Measurements from ENCODE around the gene KRT80. TPM values are rescaled to one million over a fixed set of nuclear protein-coding genes. Genes with fewer than 3 reads are reported as not detected.

KRT80 gene
- polyA plus RNA-seq, 2 of the 4 experiments (the other 2 are of a cell fraction) = 38.3 to 63.1 TPM

DNA sequence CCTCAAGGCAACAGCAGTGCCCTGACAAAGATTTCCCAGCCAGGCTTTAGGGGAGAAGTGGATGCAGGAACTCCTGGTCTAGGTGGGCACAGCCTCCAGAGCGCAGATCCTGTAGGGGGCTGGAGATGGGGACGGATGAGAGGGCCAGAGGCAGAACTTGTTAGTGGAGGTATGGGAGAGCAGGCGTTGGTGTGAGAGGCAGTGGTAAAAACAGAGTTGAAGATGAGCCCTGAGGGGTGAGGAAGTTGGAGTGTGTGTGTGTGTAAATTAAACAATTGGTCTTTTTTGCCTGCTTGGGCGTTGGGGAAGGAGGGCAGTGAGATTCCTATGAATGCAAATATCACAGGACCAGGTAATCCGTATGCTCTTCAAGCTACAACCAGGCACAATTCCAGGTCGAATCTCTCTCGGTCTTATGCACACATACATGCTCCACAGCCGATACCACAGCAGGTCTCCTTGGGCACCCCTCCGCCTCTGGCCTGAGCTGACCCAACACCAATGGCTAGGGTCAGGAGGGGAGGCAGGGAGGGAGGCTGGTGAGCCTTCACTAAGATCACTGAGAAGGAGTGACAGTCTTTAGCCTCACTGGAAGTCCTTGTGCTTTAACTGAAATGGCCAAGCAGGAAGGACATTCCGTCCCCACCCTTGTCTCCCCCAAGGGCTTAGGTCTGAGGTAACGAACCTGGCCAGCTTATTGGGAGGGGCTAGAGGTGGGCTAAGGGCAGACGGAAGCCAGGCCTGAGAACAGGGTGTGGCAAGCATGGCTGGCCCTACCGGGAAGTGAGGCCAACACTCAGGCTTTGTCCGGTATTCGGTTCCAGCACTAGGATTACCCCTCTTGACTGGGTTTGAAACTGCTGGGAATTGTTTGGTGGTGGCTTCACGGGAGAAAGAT, 39.7 kb upstream of the KRT80 start (continued):
- TF ChIP-seq CHD4 (IDR thresholded peaks at IDR 0.05; ENCODE audit: borderline replicate concordance) = no peak

- POLR2A ChIA-PET = interaction anchor here (0.8 to 5.7 kb wide), 6 partner anchors 8 to 50 kb away, joined by 3 to 43 read pairs (median 4); partner anchors contain the start of gene KRT80
Measured at GRCh38 chr12:52230364-52231281, 38.8 kb upstream of the KRT80 start.

More at GRCh38 chr12:52230364-52231281, 38.8 kb upstream of the KRT80 start:
- Histone ChIP-seq H3K4me1 (peaks cover 48% of the 10 kb centered on the region), H3K4me3 (no peak overlapping the region), H3K9me3 (no peaks in the 10 kb centered on the region), H3K27ac (peak overlapping the region; percentile 97), H3K4me2 (peak overlapping the region; percentile 99)
- DNase-seq (ENCODE audit: low read depth in 1 of 2, low spot score in 1 of 2) (peak in 1 of 2 experiments; percentile 76), ATAC-seq (peak; percentile 30 to 55; a peak in 3 of 6 replicates), FAIRE-seq (no peak)
- TF ChIP-seq HEYL (CRISPR knock-in tag; IDR thresholded peaks at IDR 0.05) = no peak
- peak; percentile 62; the same call in 1 of the 2 replicates for TF ChIP-seq FOSB (CRISPR knock-in tag; IDR thresholded peaks at IDR 0.05)
- TF ChIP-seq MAX (IDR thresholded peaks at IDR 0.05) = peak; percentile 60
- no peak for TF ChIP-seq EHMT2 (IDR thresholded peaks at IDR 0.05; ENCODE audit: low read depth)
- no peak for TF ChIP-seq CBX8 (IDR thresholded peaks at IDR 0.05)
- TF ChIP-seq TFCP2L1 (CRISPR knock-in tag; IDR thresholded peaks at IDR 0.05) = no peak
- no peak for TF ChIP-seq RCOR1 (IDR thresholded peaks at IDR 0.05; ENCODE audit: low read depth, low read length)
- peak; percentile 90; the same call in 1 of the 2 replicates for TF ChIP-seq GATA3 (IDR thresholded peaks at IDR 0.05; ENCODE audit: borderline replicate concordance)
- TF ChIP-seq EP300 (IDR thresholded peaks at IDR 0.05) = peak; percentile 67 to 71; a peak in 2 of 5 replicates
- TF ChIP-seq TP53 (CRISPR knock-in tag; IDR thresholded peaks at IDR 0.05) = no peak
- peak; percentile 88 for TF ChIP-seq FOSL2 (IDR thresholded peaks at IDR 0.05)
- peak; percentile 95 for TF ChIP-seq FOSL2 (CRISPR knock-in tag; IDR thresholded peaks at IDR 0.05)
- TF ChIP-seq CBX2 (IDR thresholded peaks at IDR 0.05; ENCODE audit: borderline replicate concordance, low read depth) = no peak
- TF ChIP-seq RAD21 (conservative IDR thresholded peaks at IDR 0.05 in 1 of 2, IDR thresholded peaks at IDR 0.05 in 1 of 2) = 0 out of 5 replicates have a peak, but pooled peaks of 1 of the 2 experiments have one; percentile 14
- no peak for TF ChIP-seq PBX3 (IDR thresholded peaks at IDR 0.05)
- TF ChIP-seq JUN (IDR thresholded peaks at IDR 0.05) = peak; percentile 30 to 48; a peak in 2 of 5 replicates
- TF ChIP-seq CTCF (IDR thresholded peaks at IDR 0.05) = no peak
- TF ChIP-seq HOXB13 (CRISPR knock-in tag; IDR thresholded peaks at IDR 0.05; ENCODE audit: low read depth) = peak; percentile 35; the same call in 1 of the 2 replicates
- no peak for TF ChIP-seq CHD2 (IDR thresholded peaks at IDR 0.05; ENCODE audit: low read length, partially characterized antibody)
- peak in 1 of 2 experiments; percentile 67; a peak in 1 of 4 replicates for TF ChIP-seq CEBPB (IDR thresholded peaks at IDR 0.05)
- no peak for TF ChIP-seq EHF (CRISPR knock-in tag; IDR thresholded peaks at IDR 0.05)
- TF ChIP-seq JUNB (IDR thresholded peaks at IDR 0.05) = peak; percentile 90
- 20% methylated on average over 8 of the region's 8 CpGs for WGBS (ENCODE audit: missing lambda C conversion rate)
- CTCF ChIA-PET = interaction anchor here (0.7 to 13.1 kb wide), 21 partner anchors 8 to 649 kb away, joined by 3 to 182 read pairs (median 5); partner anchors contain the start of gene KRT80
